Small intestine (tissue), 7 donors: Measurements from ENCODE around the gene PLEKHH1. TPM values are rescaled to one million over a fixed set of nuclear protein-coding genes. Genes with fewer than 3 reads are reported as not detected.

Experiments
- DNase-seq, 2 donors: peaks; one replicate each; pipeline versions ENCODE4 v3.0.0 to v3.0.0-alpha.2; 2013
- FAIRE-seq: peaks from 2 replicates; lab custom pipeline; 2012; peaks lifted over from hg19 to GRCh38; lab: Jason Lieb, UNC
- H3K27ac ChIP-seq, 3 donors: one replicate each; pipeline ENCODE4 v1.5.1; 2013; ENCODE audit warnings: low read length in 2 of 3, mild to moderate bottlenecking in 2 of 3, control low read depth in 1 of 3, inconsistent platforms in 1 of 3, low read depth in 1 of 3, moderate library complexity in 1 of 3
- H3K27me3 ChIP-seq, 3 donors: one replicate each; pipeline ENCODE4 v1.6.1; 2013; ENCODE audit warnings: low read length in 3 of 3, inconsistent platforms in 1 of 3; ENCODE audit not compliant: control insufficient read depth in 3 of 3, insufficient read depth in 3 of 3
- H3K36me3 ChIP-seq, 3 donors: one replicate each; pipeline ENCODE4 v1.6.1; 2013; ENCODE audit warnings: low read length in 3 of 3, inconsistent platforms in 1 of 3, low read depth in 1 of 3, mild to moderate bottlenecking in 1 of 3, moderate library complexity in 1 of 3; ENCODE audit not compliant: control insufficient read depth in 3 of 3, insufficient read depth in 2 of 3
- H3K4me1 ChIP-seq, 3 donors: one replicate each; pipeline ENCODE4 v1.6.1; 2013; ENCODE audit warnings: low read length in 2 of 3, inconsistent platforms in 1 of 3, low read depth in 1 of 3, mild to moderate bottlenecking in 1 of 3, moderate library complexity in 1 of 3; ENCODE audit not compliant: control insufficient read depth in 3 of 3, insufficient read depth in 2 of 3
- H3K4me3 ChIP-seq, 3 donors: one replicate each; pipeline ENCODE4 v1.5.1; 2013; ENCODE audit warnings: low read length in 3 of 3, control low read depth in 1 of 3, inconsistent platforms in 1 of 3, low read depth in 1 of 3, mild to moderate bottlenecking in 1 of 3, moderate library complexity in 1 of 3
- H3K9me3 ChIP-seq, 2 donors: one replicate each; pipeline ENCODE4 v1.6.1; 2013; ENCODE audit warnings: low read depth in 1 of 2, low read length in 1 of 2; ENCODE audit not compliant: control insufficient read depth in 2 of 2, insufficient read depth in 1 of 2
- WGBS, 3 donors: extraction: QIAGEN DNeasy Blood & Tissue Kit; methylation state at CpG; one replicate each; pipeline ENCODE4 v1.1.7; 2013; 5-methylcytosine and 5-hydroxymethylcytosine counted together
- polyA plus RNA-seq, 4 donors: library from polyadenylated mRNA; stranded (reverse) in 3 of 4; unstranded in 1 of 4; fragments of 200-250 nt in 3 of 4; fragments of 120-200 nt in 1 of 4; gene quantifications; one replicate each; pipeline versions ENCODE4 v1.2.1 to v1.2.3, GENCODE V29; 2013
- donor health status: healthy with polysubstance abuse.
- donor health status: control.
- donor health status: control.
- donor health status: Bipolar disorder and iron deficiency.
- donor health status: healthy.

Gene PLEKHH1
- polyA plus RNA-seq, 4 donors = 21.5 to 87.2 (median 47.5) TPM

GRCh38 chr14:67529947-67530935 is 2.8 kb upstream of the PLEKHH1 start:
- WGBS, 3 donors = 69 to 87% (median 81%) methylated on average over 5 of the region's 5 CpGs
- peaks cover 0 to 11% (median 3%) of the 10 kb centered on the region in 3 donors for H3K4me1 ChIP-seq
- peaks cover 0 to 3% (median 0%) of the 10 kb centered on the region in 3 donors for H3K27me3 ChIP-seq
- FAIRE-seq (no peak), DNase-seq (no peak)
- no peaks in the 10 kb centered on the region for H3K36me3 ChIP-seq
- no peaks in the 10 kb centered on the region for H3K9me3 ChIP-seq
- H3K27ac ChIP-seq = no peak overlapping the region
- H3K4me3 ChIP-seq = no peak overlapping the region

GRCh38 chr14:67532606-67532997 is 488 bp upstream of the PLEKHH1 start:
- peak overlapping the region; percentile 85 to 97 (median 94) for H3K27ac ChIP-seq
- WGBS, 3 donors = 8 to 14% (median 10%) methylated on average over 23 of the region's 23 CpGs
- no peaks in the 10 kb centered on the region for H3K27me3 ChIP-seq
- peak overlapping the region; percentile 28 to 92 (median 64) for H3K4me3 ChIP-seq
- peaks cover 0 to 4% (median 0%) of the 10 kb centered on the region in 3 donors for H3K36me3 ChIP-seq
- H3K4me1 ChIP-seq = peaks cover 0 to 8% (median 3%) of the 10 kb centered on the region in 3 donors
- no peak for DNase-seq
- FAIRE-seq = no peak
- H3K9me3 ChIP-seq = no peaks in the 10 kb centered on the region

DNA sequence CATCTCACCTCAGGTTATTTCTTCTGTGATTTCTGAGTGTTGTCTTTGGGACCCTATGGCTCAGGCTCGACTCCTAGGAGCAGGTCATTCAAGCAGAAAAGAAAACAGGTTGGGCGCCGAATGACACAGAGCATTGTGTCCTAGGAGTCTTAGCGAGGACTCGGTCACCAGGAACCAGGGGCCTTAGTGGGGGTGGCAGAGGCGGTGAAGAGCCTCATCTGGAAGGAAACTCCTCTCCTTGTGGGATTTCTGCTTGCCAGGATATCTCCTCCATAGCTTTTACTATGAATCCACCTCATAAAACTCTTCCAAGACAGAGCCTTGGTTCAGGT is 630 bp downstream of the PLEKHH1 start:
- H3K4me1 ChIP-seq = peaks cover 0 to 8% (median 3%) of the 10 kb centered on the region in 3 donors
- peaks cover 0 to 4% (median 0%) of the 10 kb centered on the region in 3 donors for H3K36me3 ChIP-seq
- H3K27ac ChIP-seq = peak overlapping the region; percentile 85 to 97 (median 94)
- DNase-seq (peak in 1 of 2 donors; percentile 59), FAIRE-seq (no peak)
- peak overlapping the region; percentile 28 to 92 (median 65) for H3K4me3 ChIP-seq
- 12 to 32% (median 21%) methylated on average over 6 of the region's 6 CpGs for WGBS, 3 donors
- no peaks in the 10 kb centered on the region for H3K27me3 ChIP-seq
- H3K9me3 ChIP-seq = no peaks in the 10 kb centered on the region

- Histone ChIP-seq H3K4me1 (peaks cover 2 to 17% (median 3%) of the 10 kb centered on the region in 3 donors), H3K36me3 (peaks cover 0 to 4% (median 0%) of the 10 kb centered on the region in 3 donors), H3K27me3 (no peaks in the 10 kb centered on the region), H3K27ac (no peak overlapping the region), H3K9me3 (no peaks in the 10 kb centered on the region), H3K4me3 (no peak overlapping the region)
- 70 to 82% (median 75%) methylated on average over 4 of the region's 4 CpGs for WGBS, 3 donors
- no peak for FAIRE-seq
- DNase-seq = no peak
Measured at GRCh38 chr14:67536087-67536486, 3.0 kb downstream of the PLEKHH1 start.

GRCh38 chr14:67537736-67538135 is 4.6 kb downstream of the PLEKHH1 start:
- no peaks in the 10 kb centered on the region for H3K9me3 ChIP-seq
- peaks cover 2 to 18% (median 3%) of the 10 kb centered on the region in 3 donors for H3K4me1 ChIP-seq
- no peaks in the 10 kb centered on the region for H3K27me3 ChIP-seq
- H3K36me3 ChIP-seq = peaks cover 0 to 6% (median 0%) of the 10 kb centered on the region in 3 donors
- FAIRE-seq (no peak), DNase-seq (no peak)
- no peak overlapping the region for H3K4me3 ChIP-seq
- WGBS, 3 donors = 52 to 74% (median 60%) methylated on average over 3 of the region's 3 CpGs
- H3K27ac ChIP-seq = no peak overlapping the region

DNA sequence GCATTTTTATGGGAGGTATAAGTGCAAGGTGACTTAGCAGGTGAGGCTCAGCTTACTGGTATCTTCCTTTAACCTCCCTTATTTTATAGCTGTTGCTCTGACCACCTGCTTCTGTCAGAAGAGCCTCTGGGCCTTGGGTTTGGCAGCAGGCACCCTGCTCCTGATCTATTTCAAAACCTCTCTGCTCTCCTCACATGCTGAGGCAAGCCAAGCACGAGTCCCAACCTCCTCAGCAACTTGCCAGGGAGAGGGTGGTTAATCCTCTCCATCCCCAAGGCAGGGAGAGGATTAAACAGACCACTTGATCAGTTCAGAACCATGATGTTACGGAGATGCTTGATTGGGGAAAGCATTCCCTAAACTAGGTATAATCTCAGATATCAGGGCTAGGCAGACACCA is 5.4 kb downstream of the PLEKHH1 start:
- FAIRE-seq (no peak), DNase-seq (no peak)
- no peak overlapping the region for H3K27ac ChIP-seq
- peaks cover 0 to 9% (median 0%) of the 10 kb centered on the region in 3 donors for H3K36me3 ChIP-seq
- H3K4me1 ChIP-seq = peaks cover 2 to 23% (median 3%) of the 10 kb centered on the region in 3 donors
- no peaks in the 10 kb centered on the region for H3K9me3 ChIP-seq
- no peak overlapping the region for H3K4me3 ChIP-seq
- no peaks in the 10 kb centered on the region for H3K27me3 ChIP-seq
- WGBS, 3 donors = 73 to 77% (median 75%) methylated on average over 2 of the region's 2 CpGs

DNA sequence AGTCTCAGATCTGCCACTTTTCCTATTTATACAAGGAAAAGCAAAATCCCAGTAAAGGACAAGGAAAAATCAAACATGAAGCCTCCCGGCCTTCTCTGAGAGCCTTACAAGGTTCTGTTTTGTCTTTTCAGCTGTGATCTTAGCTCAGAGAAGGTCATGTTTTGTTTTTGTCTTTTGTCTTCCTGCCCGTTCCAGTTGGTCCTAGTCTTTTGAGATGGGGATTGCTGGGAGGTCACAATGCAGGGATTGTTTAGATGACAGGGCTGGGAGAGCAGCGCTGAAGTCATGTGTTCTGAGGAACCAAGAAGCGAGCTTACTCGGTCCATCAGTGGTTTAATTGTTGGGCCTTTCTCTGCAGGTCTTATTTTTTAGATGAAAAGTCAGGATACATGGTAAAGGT is 6.0 kb downstream of the PLEKHH1 start:
- no peak overlapping the region for H3K27ac ChIP-seq
- H3K36me3 ChIP-seq = peaks cover 0 to 9% (median 0%) of the 10 kb centered on the region in 3 donors
- no peaks in the 10 kb centered on the region for H3K27me3 ChIP-seq
- no peaks in the 10 kb centered on the region for H3K9me3 ChIP-seq
- H3K4me3 ChIP-seq = no peak overlapping the region
- peaks cover 2 to 23% (median 3%) of the 10 kb centered on the region in 3 donors for H3K4me1 ChIP-seq
- DNase-seq (no peak), FAIRE-seq (no peak)
- WGBS, 3 donors = 74 to 89% (median 88%) methylated on average over 5 of the region's 5 CpGs

DNA sequence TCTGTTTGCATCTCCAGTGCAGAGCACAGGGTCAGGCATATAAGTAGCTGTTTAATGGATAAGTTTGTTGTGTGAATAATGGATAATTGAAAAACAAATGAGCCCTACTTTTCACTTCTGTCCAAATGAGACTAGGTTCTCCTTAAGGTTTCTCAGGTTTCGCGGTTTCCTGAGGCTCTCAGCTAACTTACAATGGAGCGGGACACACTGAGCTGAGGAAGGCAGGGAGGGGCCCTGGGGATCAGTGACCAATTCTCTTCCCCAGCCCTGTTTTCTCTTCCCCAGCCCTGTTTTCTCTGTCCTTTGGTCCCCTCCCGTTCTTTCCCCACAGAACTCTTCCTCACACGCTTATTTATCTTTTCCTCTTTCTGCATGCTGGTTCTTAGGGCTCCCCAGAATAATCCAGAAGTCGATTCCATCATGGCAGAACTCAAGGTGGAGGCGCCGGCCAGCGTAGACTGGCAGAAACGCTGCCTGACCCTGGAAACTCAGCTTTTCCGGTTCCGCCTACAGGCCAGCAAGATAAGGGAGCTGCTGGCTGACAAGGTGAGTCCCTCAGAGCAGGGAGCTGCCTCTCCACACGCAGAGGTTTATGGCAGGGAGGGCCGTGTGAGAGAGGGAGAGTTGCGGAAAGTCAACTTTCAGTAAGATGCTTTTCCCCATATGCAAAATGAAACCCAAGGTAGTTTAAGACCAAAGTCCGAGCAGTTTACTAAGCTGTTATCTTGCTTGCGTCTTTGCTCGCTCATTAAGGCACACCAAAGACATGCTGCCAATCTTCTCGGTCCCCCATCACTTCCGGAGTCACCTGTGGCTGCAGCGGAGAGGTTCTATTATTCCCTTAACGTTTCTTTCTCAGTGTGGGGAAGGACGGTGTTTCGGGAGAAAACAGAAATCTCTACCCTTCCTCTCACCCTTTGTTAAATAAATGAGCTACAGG is 8.6 kb downstream of the PLEKHH1 start:
- peaks cover 0 to 8% (median 3%) of the 10 kb centered on the region in 3 donors for H3K36me3 ChIP-seq
- peak overlapping the region; percentile 91 to 98 (median 97) for H3K27ac ChIP-seq
- peak overlapping the region in 2 of 3 donors; percentile 36 to 51 for H3K4me3 ChIP-seq
- DNase-seq (peak; percentile 94 to 98), FAIRE-seq (peak; percentile 5)
- no peaks in the 10 kb centered on the region for H3K27me3 ChIP-seq
- no peaks in the 10 kb centered on the region for H3K9me3 ChIP-seq
- peaks cover 0 to 23% (median 2%) of the 10 kb centered on the region in 3 donors for H3K4me1 ChIP-seq
- 6 to 35% (median 17%) methylated on average over 24 of the region's 24 CpGs for WGBS, 3 donors
